ENCODE measurements around the gene VAX1.
A peak's percentile ranks its signal among the peaks of the same experiment; 100 is the strongest.

The VAX1 gene

DNA sequence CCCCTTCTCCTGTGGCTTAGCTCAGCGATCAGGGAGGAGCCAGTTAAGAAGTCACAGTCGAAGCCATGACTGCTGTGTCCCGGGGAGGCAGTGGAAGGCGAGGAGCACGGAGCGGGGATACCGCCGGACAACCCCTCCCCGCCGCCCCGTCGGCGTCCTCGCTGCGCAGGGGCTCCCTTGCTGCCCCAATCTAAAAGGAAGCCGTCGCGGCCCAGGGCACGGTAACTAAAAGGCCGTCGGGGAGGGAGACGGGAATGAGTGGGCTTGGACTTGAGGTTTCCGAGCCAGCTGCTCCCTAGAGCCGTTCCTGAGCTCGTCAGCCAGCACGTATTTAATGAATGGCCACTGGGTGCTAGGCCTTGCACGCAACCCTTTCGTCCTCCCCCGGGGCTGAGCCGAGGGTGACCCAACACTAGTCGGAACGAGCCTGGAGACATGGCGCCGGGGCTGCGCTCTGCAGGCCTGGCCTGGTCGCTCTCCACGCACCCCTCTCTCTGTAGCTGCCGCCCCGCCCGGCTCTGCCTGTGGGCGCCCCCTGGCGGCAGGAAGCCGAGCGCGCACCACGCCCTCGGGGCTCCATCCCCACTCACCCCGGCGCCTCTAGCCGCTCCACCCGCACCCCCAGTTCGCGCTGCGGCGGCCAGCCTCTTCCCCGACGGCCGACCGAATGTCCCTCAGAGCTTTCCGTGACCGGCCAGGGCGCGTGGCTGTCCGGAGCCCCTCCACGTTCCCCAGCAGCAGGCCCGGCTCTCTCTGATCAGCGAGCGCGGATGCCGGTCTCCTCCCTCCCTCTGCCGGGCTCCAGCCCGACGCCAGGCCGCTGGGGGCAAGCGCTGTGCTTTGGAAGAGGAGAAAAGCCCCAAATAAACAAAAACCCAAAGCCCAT is 30.0 kb upstream of the VAX1 start:
- Histone ChIP-seq H3K4me2 (ENCODE audit: low read depth, low read length, poor library complexity, severe bottlenecking) (no peak overlapping the region), H3K79me2 (ENCODE audit: insufficient read depth, low read length) (no peaks in the 10 kb centered on the region), H3K4me1 (ENCODE audit: insufficient read depth, low read length, poor library complexity, severe bottlenecking) (no peaks in the 10 kb centered on the region), H3K9ac (ENCODE audit: low read depth, low read length, poor library complexity, severe bottlenecking) (no peak overlapping the region), H3K4me3 (ENCODE audit: low read length, poor library complexity, severe bottlenecking) (no peak overlapping the region), H3K9me3 (ENCODE audit: insufficient read depth, low read depth, low read length) (no peaks in the 10 kb centered on the region), H3K36me3 (ENCODE audit: insufficient read depth, low read length) (no peaks in the 10 kb centered on the region), H3K9me2 (replicated peaks; ENCODE audit: low read depth, low read length) (no peaks in the 10 kb centered on the region), H3K27me3 (ENCODE audit: insufficient read depth, low read length, poor library complexity, severe bottlenecking) (no peaks in the 10 kb centered on the region), H2AFZ (ENCODE audit: low read length) (no peak overlapping the region), H4K20me1 (ENCODE audit: insufficient read depth, low read length, poor library complexity, severe bottlenecking) (no peaks in the 10 kb centered on the region), H3F3A (ENCODE audit: low read depth) (no peaks in the 10 kb centered on the region)
- TF ChIP-seq EZH2phosphoT487 (IDR thresholded peaks at IDR 0.05; ENCODE audit: borderline replicate concordance) = no peak
- TF ChIP-seq, protein P1, sequence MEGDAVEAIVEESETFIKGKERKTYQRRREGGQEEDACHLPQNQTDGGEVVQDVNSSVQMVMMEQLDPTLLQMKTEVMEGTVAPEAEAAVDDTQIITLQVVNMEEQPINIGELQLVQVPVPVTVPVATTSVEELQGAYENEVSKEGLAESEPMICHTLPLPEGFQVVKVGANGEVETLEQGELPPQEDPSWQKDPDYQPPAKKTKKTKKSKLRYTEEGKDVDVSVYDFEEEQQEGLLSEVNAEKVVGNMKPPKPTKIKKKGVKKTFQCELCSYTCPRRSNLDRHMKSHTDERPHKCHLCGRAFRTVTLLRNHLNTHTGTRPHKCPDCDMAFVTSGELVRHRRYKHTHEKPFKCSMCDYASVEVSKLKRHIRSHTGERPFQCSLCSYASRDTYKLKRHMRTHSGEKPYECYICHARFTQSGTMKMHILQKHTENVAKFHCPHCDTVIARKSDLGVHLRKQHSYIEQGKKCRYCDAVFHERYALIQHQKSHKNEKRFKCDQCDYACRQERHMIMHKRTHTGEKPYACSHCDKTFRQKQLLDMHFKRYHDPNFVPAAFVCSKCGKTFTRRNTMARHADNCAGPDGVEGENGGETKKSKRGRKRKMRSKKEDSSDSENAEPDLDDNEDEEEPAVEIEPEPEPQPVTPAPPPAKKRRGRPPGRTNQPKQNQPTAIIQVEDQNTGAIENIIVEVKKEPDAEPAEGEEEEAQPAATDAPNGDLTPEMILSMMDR (conservative IDR thresholded peaks at IDR 0.05; ENCODE audit: low read length) = peak; percentile 67

DNA sequence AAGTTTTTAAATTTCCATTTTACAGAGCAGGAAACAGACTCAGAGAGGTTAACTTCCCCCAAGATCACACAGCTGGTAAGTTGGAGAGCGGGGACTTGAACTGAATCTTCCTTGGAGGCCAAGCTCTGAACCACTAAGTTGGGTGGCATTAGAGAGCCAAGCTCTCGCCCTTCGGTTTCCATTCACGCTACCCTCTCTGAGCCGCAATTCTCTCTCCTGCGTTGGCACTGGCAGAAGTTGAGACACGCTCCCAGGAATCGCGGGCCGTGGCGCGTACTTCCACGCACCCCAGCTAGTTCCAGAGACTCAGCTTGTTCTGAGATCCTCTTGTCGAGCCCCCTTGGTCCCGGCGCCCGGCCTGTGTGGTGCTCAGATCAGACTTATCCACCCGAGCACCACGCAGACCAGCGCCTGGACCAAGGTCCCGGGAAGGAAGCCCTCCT is 29.3 kb upstream of the VAX1 start:
- no peaks in the 10 kb centered on the region for H3K9me3 ChIP-seq (ENCODE audit: insufficient read depth, low read depth, low read length)
- no peak overlapping the region for H3K4me2 ChIP-seq (ENCODE audit: low read depth, low read length, poor library complexity, severe bottlenecking)
- no peaks in the 10 kb centered on the region for H3F3A ChIP-seq (ENCODE audit: low read depth)
- H3K4me3 ChIP-seq (ENCODE audit: low read length, poor library complexity, severe bottlenecking) = no peak overlapping the region
- H3K9me2 ChIP-seq (replicated peaks; ENCODE audit: low read depth, low read length) = no peaks in the 10 kb centered on the region
- H3K9ac ChIP-seq (ENCODE audit: low read depth, low read length, poor library complexity, severe bottlenecking) = no peak overlapping the region
- H3K4me1 ChIP-seq (ENCODE audit: insufficient read depth, low read length, poor library complexity, severe bottlenecking) = no peaks in the 10 kb centered on the region
- no peaks in the 10 kb centered on the region for H3K79me2 ChIP-seq (ENCODE audit: insufficient read depth, low read length)
- H3K27me3 ChIP-seq (ENCODE audit: insufficient read depth, low read length, poor library complexity, severe bottlenecking) = no peaks in the 10 kb centered on the region
- H3K36me3 ChIP-seq (ENCODE audit: insufficient read depth, low read length) = no peaks in the 10 kb centered on the region
- TF ChIP-seq EZH2phosphoT487 (IDR thresholded peaks at IDR 0.05; ENCODE audit: borderline replicate concordance) = no peak
- TF ChIP-seq, protein P1 (conservative IDR thresholded peaks at IDR 0.05; ENCODE audit: low read length) = no peak
- no peaks in the 10 kb centered on the region for H4K20me1 ChIP-seq (ENCODE audit: insufficient read depth, low read length, poor library complexity, severe bottlenecking)
- H2AFZ ChIP-seq (ENCODE audit: low read length) = no peak overlapping the region

DNA sequence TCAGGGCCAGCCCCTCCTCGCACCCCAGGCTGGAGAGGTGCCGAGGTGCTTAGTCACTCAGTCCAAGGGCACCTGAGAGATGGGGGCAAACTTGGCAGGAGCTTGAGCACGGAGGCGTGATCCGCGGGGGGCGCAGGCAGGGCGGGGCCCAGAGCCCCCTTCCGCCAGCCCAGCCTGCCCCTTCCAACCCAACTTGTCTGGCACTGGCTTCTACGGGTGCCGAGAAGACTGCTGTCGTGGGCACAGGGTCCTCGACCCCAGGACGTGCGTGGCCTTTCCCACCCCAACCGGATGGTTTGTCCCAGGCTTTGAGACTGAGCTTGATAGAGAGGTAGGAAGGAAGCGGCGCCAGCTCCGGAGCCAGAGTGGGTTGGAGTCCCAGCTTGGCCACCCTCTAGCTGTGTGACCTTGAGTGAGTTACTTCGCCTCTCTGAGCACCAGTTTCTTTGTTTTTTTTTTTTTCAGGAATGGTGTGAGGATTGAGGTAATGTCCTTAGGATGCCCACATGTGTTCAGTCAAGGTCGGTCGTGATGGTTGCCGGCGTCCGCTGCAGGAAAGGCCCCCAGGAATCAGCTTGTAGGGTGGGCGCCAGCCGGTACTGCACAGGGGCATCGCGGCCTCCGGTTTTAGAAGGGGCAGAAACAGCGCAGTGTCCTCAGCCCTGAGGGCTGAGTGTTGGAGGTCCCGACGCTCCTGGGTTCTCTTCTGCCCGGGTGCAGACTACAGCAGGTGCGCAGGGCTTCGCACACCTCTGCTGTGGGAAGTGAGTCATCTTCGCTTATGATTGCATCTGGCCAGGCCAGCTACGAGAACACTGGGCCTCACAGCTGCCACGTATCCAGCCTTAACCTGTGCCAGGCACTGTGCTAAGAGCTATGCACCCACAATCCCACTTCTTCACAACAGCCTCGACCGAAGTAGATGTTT is 28.6 kb upstream of the VAX1 start:
- no peaks in the 10 kb centered on the region for H3K9me2 ChIP-seq (replicated peaks; ENCODE audit: low read depth, low read length)
- H3K9me3 ChIP-seq (ENCODE audit: insufficient read depth, low read depth, low read length) = no peaks in the 10 kb centered on the region
- H2AFZ ChIP-seq (ENCODE audit: low read length) = no peak overlapping the region
- no peaks in the 10 kb centered on the region for H3F3A ChIP-seq (ENCODE audit: low read depth)
- no peaks in the 10 kb centered on the region for H3K4me1 ChIP-seq (ENCODE audit: insufficient read depth, low read length, poor library complexity, severe bottlenecking)
- no peaks in the 10 kb centered on the region for H3K27me3 ChIP-seq (ENCODE audit: insufficient read depth, low read length, poor library complexity, severe bottlenecking)
- no peak for TF ChIP-seq EZH2phosphoT487 (IDR thresholded peaks at IDR 0.05; ENCODE audit: borderline replicate concordance)
- TF ChIP-seq, protein P1 (conservative IDR thresholded peaks at IDR 0.05; ENCODE audit: low read length) = no peak
- H3K79me2 ChIP-seq (ENCODE audit: insufficient read depth, low read length) = no peaks in the 10 kb centered on the region
- H4K20me1 ChIP-seq (ENCODE audit: insufficient read depth, low read length, poor library complexity, severe bottlenecking) = no peaks in the 10 kb centered on the region
- no peak overlapping the region for H3K4me2 ChIP-seq (ENCODE audit: low read depth, low read length, poor library complexity, severe bottlenecking)
- no peaks in the 10 kb centered on the region for H3K36me3 ChIP-seq (ENCODE audit: insufficient read depth, low read length)
- H3K4me3 ChIP-seq (ENCODE audit: low read length, poor library complexity, severe bottlenecking) = no peak overlapping the region
- H3K9ac ChIP-seq (ENCODE audit: low read depth, low read length, poor library complexity, severe bottlenecking) = no peak overlapping the region

Measured in Loucy (cell line).